ENCODE results near the gene DHRSX.
"Not testable (repeated sequence)": the region's sequence is repeated elsewhere in the genome, so short reads cannot be mapped to it uniquely, and the experiment has no call there.

Gene DHRSX

DNA sequence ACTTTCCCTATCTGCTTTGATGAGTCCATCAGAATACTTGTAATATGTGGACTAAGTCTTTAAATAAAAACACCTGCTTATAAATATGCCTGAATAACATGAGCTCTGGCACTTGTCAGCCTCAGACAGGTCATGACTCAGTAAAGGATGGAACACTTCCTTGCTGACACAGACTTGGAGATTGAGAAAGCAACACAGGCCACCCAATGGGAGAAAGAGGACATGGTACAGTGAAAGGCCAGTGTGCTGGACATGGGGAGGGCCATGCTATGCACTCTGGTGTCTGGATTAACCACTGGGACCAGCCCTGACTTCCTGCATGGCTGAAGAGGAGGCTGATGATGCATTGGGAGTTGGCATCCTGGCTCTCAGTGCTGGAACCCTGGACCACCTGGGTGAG is 149.5 kb downstream of the DHRSX start:
- peak; percentile 71 for DNase-seq (ENCODE audit: low spot score)

GRCh38 chrX:2350703-2351102 is 150.1 kb downstream of the DHRSX start:
- DNase-seq (ENCODE audit: low spot score) = not testable (repeated sequence)

- not testable (repeated sequence) for DNase-seq (ENCODE audit: low spot score)
These were observed 150.7 kb downstream of the DHRSX start for GRCh38 chrX:2350036-2350435.

DNA sequence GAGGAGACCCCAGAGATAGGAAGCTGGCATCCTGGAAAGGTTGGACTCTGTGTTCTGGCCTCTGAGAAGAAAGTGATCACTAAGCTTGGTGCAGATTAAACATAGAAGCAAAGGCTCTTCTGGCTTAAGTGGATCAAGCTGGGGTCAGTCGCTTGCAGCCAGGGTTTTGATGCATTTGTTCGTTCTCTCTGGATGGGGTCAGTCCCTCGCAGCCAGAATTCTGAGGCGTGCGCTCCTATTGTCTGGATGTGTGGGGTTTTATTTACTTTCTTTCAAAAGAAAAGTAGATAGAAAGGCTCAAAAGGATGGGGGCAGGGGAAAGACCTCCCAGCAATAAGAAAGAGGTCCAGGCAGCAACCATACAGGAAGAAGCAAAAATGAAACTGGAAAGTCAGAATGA is 152.6 kb downstream of the DHRSX start:
- DNase-seq (ENCODE audit: low spot score) = no peak

- DNase-seq (ENCODE audit: low spot score) = no peak
These were observed 154.6 kb downstream of the DHRSX start for GRCh38 chrX:2346158-2346557.

DNA sequence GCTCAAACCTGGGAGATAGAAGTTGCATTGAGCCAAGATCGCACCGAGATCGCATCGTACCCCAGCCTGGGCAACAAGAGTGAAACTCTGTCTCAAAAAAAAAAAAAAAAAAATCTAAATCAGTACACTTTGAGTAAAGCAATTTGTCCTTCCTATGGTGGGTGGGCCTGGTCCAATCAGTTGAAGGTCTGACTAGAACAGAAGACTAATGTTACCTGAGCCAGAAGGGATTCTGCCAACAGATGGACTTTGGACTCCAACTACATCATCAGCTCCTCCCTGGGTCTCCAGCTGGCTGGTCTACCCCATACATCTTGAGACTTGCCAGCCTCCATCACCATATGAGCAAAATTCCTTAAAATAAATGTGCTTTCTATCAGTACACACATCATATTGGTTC is 155.2 kb downstream of the DHRSX start:
- DNase-seq (ENCODE audit: low spot score) = no peak

GRCh38 chrX:2343413-2343812 is 157.4 kb downstream of the DHRSX start:
- no peak for DNase-seq (ENCODE audit: low spot score)

DNA sequence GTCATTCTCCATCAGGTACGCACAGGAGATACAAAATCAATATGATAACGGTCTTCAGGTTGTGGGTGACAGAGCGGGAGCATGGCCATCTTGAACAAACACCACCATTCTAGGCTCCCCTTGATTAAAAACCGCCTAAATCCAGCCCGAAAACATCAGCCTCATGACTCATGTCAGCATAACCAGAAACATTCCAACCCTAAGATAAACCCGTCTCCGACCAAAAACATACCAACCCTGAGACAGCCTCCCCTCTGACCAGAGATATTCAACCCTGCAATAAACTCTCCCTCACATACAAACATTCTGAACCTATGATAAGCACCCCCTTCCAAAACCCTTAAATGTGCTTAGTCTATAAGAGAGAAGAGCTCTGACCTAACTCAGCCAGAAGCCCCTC is 157.9 kb downstream of the DHRSX start:
- peak; percentile 46 for DNase-seq (ENCODE audit: low spot score)

DNA sequence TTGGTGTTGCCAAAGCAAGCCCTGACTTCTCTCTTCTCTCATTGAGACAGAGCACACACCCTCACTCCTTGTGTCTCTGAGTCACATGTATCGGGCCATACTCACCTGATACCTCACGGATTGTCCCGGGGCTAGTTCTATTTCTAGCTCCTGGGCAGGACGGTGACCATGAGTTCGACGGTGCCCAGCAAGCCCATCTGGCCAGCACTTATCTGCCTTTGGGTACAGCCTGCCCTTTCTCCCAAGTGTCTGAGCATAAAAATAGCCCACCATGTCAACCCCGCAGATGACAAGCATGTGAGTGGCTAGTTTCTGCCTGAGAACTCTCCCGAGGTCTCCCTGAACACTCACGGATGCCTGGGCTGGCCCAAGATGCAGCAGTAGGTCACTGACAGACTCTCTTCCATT is 158.5 kb downstream of the DHRSX start:
- no peak for DNase-seq (ENCODE audit: low spot score)

GRCh38 chrX:2340991-2341390 is 159.8 kb downstream of the DHRSX start:
- no peak for DNase-seq (ENCODE audit: low spot score)

DNA sequence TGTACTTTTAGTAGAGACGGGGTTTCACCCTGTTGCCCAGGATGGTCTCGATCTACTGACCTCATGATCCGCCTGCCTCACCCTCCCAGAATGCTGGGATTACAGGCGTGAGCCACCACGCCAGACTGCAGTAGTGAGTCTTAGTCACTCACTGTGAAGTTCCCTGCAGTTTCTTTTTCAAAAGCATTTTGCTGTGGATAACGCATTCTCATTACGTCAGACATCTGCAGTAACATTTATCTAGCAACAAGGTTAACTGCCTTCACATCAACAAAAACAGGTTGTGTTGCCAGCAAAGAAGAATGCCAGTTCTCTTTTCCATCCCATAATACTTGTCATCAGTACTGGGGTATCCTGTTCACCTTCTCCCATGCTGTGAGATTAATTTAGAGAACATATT is 164.6 kb downstream of the DHRSX start:
- no peak for DNase-seq (ENCODE audit: low spot score)

GRCh38 chrX:2334237-2334636 is 166.5 kb downstream of the DHRSX start:
- DNase-seq (ENCODE audit: low spot score) = no peak

- no peak for DNase-seq (ENCODE audit: low spot score)
These were observed 168.5 kb downstream of the DHRSX start for GRCh38 chrX:2332252-2332651.

DNA sequence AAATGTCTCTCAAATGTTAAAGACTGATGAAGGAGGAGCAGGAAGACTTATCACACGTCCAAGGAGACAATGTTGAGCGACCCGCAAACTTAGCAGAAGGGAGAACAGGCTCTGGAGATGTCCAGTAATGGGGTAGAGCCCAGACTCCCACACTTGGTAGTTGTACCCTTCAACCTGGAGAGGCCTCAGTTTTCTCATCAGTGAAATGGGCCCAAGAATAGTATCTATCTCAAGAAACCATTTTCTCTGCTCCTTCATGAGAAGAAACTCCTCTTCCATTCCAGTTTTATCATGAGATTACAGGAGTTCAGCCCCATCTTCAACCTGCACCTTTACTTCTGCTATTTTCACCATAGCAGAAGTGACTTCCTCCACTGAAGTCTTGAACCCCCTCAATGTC is 169.9 kb downstream of the DHRSX start:
- DNase-seq (ENCODE audit: low spot score) = no peak

- DNase-seq (ENCODE audit: low spot score) = no peak
These were observed 170.3 kb downstream of the DHRSX start for GRCh38 chrX:2330487-2330886.

GRCh38 chrX:2327423-2327822 is 173.4 kb downstream of the DHRSX start:
- DNase-seq (ENCODE audit: low spot score) = no peak

DNA sequence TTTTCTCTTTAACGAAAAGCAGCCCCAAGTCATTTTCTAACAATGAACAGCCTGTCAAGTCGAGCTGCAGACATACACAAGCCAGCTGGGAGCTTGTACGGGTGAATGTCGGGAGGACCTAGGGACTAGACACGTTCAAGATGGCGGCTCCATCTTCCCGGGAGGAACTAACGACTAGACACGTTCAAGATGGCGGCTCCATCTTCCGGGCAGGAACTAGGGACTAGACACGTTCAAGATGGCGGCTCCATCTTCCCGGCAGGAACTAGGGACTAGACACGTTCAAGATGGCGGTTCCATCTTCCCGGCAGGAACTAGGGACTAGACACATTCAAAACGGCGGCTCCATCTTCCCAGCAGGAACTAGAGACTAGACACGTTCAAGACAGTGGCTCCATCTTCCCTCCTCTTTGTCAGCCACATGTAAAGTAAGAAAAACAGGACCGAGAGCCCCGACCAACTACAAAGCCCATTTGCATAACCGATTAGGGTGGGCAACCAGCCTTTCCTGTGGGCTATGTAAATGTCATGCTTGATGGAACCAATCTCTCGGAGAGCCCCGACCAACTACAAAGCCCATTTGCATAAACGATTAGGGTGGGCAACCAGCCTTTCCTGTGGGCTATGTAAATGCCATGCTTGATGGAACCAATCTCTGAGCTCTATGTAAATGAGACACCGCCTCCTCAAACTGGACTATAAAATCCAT is 175.5 kb downstream of the DHRSX start:
- peak; percentile 74 for DNase-seq (ENCODE audit: low spot score)

DNA sequence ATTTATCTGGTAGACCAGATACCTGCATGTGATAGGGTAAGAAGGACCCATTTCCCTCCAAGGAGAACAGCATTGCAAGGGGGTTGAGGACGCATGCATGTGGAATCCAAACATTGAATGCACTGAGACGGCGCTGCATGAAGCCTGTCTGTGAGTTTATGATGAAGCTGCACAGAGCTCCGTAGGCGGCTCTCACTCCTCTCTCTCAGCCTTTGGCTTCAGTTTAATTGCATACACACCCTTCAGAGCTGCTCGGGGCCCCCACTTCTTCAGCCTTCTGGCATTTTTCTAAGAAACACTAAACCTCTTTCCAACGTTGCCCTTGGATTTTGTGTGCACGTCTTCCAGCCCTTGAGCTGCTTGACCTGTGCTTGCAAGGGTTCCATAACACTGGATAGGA is 176.6 kb downstream of the DHRSX start:
- no peak for DNase-seq (ENCODE audit: low spot score)

DNA sequence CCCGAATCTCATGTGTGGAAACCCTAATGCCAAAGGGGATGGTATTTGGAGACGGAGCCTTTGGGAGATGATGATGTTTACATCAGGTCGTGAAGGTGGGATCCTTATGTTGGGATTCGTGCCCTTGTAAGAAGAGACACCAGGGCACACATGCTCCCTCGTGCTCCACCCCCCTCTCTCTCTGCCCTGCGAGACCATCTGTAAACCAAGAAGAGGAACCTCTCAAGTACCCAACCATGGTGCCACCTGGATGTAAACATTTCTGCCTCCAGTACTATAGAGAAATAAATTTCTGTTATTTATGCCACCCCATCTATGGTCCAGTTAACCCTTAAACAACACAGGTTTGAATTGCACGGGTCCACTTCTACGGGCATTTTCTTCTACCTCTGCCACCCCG is 179.4 kb downstream of the DHRSX start:
- DNase-seq (ENCODE audit: low spot score) = no peak

- DNase-seq (ENCODE audit: low spot score) = no peak
These were observed 180.0 kb downstream of the DHRSX start for GRCh38 chrX:2320580-2321327.

- no peak for DNase-seq (ENCODE audit: low spot score)
These were observed 180.7 kb downstream of the DHRSX start for GRCh38 chrX:2320089-2320488.

DNA sequence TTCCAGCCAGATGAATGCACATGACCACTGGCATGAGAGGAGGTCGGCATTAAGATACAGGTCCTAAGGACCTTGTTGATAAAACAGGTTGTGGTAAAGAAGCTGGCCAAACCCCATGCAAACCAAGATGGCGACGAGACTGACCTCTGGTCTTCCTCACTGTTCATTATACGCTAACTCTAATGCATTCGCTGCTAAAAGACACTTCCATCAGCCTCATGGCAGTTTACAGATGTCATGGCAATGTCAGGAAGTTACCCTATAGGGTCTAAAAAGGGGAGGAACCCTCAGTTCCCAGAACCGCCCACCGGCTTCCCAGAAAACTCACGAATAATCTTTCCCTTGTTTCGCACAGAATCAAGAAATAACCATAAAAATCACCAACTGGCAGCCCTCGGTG is 182.4 kb downstream of the DHRSX start:
- no peak for DNase-seq (ENCODE audit: low spot score)

GRCh38 chrX:2317527-2318055 is 183.2 kb downstream of the DHRSX start:
- DNase-seq (ENCODE audit: low spot score) = no peak

GRCh38 chrX:2316534-2316933 is 184.2 kb downstream of the DHRSX start:
- no peak for DNase-seq (ENCODE audit: low spot score)

All from GM03348 (cell line).